OCI-LY3 (cell line): ENCODE data around the gene MED29.

ENCODE experiments used
- EZH2phosphoT487 ChIP-seq: fragments of 200-600 bp; shearing (Covaris generic); IDR thresholded peaks from 2 replicates; pipeline ENCODE4 v1.6.1; 2018; ENCODE audit warnings: antibody characterized with exemption, mixed run types, low read depth
- TF ChIP-seq, protein P1 (sequence below): fragments of 200-600, 300-600 bp; sonication (generic); IDR thresholded peaks from 2 replicates; pipeline ENCODE4 v1.5.1; 2014; ENCODE audit warnings: antibody characterized with exemption, low read length, low read depth

DNA sequence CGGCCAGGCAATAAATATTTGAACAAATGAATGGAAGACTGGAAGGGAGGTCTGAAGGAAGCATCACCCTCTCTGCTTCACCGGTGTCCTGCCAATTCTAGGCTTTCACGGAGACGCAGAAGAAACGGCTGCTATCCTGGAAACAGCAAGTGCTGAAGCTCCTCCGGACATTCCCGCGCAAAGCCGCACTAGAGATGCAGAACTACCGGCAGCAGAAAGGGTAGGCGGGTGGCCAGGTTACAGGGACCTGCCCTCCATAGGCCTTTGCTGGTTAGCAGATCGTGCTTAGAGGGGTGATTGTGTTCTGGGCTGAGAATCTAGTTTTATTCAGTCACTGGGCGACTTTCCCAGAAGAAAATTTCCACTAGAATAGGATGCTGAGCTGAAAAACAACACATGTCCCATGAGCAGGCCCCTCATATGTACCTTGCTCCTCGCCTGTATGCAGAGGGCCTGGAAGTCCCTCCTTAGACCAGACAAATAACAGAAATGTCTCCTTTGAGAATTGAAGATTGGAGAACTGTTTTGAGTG, 11.2 kb upstream of the MED29 start:
- TF ChIP-seq, protein P1, sequence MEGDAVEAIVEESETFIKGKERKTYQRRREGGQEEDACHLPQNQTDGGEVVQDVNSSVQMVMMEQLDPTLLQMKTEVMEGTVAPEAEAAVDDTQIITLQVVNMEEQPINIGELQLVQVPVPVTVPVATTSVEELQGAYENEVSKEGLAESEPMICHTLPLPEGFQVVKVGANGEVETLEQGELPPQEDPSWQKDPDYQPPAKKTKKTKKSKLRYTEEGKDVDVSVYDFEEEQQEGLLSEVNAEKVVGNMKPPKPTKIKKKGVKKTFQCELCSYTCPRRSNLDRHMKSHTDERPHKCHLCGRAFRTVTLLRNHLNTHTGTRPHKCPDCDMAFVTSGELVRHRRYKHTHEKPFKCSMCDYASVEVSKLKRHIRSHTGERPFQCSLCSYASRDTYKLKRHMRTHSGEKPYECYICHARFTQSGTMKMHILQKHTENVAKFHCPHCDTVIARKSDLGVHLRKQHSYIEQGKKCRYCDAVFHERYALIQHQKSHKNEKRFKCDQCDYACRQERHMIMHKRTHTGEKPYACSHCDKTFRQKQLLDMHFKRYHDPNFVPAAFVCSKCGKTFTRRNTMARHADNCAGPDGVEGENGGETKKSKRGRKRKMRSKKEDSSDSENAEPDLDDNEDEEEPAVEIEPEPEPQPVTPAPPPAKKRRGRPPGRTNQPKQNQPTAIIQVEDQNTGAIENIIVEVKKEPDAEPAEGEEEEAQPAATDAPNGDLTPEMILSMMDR = no peak
- TF ChIP-seq EZH2phosphoT487 = no peak
